ENCODE data around the gene KIAA1217. TPM values are rescaled to one million over a fixed set of nuclear protein-coding genes. Genes with fewer than 3 reads are reported as not detected.

The KIAA1217 gene
- polyA plus RNA-seq, 1 donor from 2014 or later = 0.22 TPM

DNA sequence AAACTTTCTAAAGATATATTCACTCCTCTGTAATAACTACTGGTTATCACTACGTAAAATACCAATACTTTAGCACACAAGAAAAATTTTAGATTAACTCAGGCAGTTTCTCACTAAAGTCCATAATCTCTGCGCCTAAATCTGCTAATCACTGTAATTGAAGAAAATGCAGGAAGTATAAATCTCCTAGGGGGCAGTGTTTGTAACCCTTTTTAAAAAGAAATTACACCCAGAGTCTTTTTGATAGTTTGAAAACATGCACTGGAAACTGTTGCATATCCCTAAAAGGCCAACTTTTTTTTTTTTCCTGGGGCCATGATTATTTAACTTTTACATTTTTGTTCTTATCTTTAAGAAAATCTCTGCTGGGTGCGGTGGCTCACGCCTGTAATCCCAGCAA is 209.6 kb downstream of the KIAA1217 start:
- H4K20me1 ChIP-seq (ENCODE audit: insufficient read depth) = no peaks in the 10 kb centered on the region
- no peaks in the 10 kb centered on the region for H3K9me2 ChIP-seq (ENCODE audit: insufficient read depth, low read length)
- H3F3A ChIP-seq (ENCODE audit: insufficient read depth, low read length, poor library complexity, severe bottlenecking) = no peaks in the 10 kb centered on the region
- H3K79me2 ChIP-seq (replicated peaks; ENCODE audit: insufficient read depth, low read length) = no peaks in the 10 kb centered on the region
- TF ChIP-seq, protein P1, sequence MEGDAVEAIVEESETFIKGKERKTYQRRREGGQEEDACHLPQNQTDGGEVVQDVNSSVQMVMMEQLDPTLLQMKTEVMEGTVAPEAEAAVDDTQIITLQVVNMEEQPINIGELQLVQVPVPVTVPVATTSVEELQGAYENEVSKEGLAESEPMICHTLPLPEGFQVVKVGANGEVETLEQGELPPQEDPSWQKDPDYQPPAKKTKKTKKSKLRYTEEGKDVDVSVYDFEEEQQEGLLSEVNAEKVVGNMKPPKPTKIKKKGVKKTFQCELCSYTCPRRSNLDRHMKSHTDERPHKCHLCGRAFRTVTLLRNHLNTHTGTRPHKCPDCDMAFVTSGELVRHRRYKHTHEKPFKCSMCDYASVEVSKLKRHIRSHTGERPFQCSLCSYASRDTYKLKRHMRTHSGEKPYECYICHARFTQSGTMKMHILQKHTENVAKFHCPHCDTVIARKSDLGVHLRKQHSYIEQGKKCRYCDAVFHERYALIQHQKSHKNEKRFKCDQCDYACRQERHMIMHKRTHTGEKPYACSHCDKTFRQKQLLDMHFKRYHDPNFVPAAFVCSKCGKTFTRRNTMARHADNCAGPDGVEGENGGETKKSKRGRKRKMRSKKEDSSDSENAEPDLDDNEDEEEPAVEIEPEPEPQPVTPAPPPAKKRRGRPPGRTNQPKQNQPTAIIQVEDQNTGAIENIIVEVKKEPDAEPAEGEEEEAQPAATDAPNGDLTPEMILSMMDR (IDR thresholded peaks at IDR 0.05; ENCODE audit: poor library complexity, severe bottlenecking) = no peak
- TF ChIP-seq, protein P2, sequence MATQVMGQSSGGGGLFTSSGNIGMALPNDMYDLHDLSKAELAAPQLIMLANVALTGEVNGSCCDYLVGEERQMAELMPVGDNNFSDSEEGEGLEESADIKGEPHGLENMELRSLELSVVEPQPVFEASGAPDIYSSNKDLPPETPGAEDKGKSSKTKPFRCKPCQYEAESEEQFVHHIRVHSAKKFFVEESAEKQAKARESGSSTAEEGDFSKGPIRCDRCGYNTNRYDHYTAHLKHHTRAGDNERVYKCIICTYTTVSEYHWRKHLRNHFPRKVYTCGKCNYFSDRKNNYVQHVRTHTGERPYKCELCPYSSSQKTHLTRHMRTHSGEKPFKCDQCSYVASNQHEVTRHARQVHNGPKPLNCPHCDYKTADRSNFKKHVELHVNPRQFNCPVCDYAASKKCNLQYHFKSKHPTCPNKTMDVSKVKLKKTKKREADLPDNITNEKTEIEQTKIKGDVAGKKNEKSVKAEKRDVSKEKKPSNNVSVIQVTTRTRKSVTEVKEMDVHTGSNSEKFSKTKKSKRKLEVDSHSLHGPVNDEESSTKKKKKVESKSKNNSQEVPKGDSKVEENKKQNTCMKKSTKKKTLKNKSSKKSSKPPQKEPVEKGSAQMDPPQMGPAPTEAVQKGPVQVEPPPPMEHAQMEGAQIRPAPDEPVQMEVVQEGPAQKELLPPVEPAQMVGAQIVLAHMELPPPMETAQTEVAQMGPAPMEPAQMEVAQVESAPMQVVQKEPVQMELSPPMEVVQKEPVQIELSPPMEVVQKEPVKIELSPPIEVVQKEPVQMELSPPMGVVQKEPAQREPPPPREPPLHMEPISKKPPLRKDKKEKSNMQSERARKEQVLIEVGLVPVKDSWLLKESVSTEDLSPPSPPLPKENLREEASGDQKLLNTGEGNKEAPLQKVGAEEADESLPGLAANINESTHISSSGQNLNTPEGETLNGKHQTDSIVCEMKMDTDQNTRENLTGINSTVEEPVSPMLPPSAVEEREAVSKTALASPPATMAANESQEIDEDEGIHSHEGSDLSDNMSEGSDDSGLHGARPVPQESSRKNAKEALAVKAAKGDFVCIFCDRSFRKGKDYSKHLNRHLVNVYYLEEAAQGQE (IDR thresholded peaks at IDR 0.05; ENCODE audit: borderline replicate concordance) = no peak
- TF ChIP-seq RAD21 (conservative IDR thresholded peaks at IDR 0.05) = no peak
- no peak for TF ChIP-seq TAF1 (IDR thresholded peaks at IDR 0.05; ENCODE audit: low read depth)
- TF ChIP-seq EP300 (conservative IDR thresholded peaks at IDR 0.05; ENCODE audit: poor library complexity, severe bottlenecking) = no peak
- no peak for TF ChIP-seq EZH2 (IDR thresholded peaks at IDR 0.05; ENCODE audit: borderline replicate concordance, insufficient read depth, low read length, poor library complexity, severe bottlenecking)
- H3K4me3 ChIP-seq (ENCODE audit: low read length) = no peak overlapping the region
- H3K27me3 ChIP-seq (ENCODE audit: insufficient read depth, low read depth, low read length) = no peaks in the 10 kb centered on the region
- no peaks in the 10 kb centered on the region for H3K36me3 ChIP-seq (ENCODE audit: insufficient read depth, low read length)
- H2AFZ ChIP-seq (ENCODE audit: low read depth, low read length) = no peak overlapping the region
- no peak overlapping the region for H3K9ac ChIP-seq (ENCODE audit: low read length)
- H3K4me2 ChIP-seq (ENCODE audit: low read length) = no peak overlapping the region
- no peak overlapping the region for H3K27ac ChIP-seq (ENCODE audit: low read length)
- H3K9me3 ChIP-seq (ENCODE audit: low read length) = no peaks in the 10 kb centered on the region

GRCh38 chr10:24419066-24419465 is 210.1 kb downstream of the KIAA1217 start:
- Histone ChIP-seq H3K9ac (ENCODE audit: low read length) (no peak overlapping the region), H3K27ac (ENCODE audit: low read length) (no peak overlapping the region), H3K79me2 (replicated peaks; ENCODE audit: insufficient read depth, low read length) (no peaks in the 10 kb centered on the region), H3K4me2 (ENCODE audit: low read length) (no peak overlapping the region), H2AFZ (ENCODE audit: low read depth, low read length) (no peak overlapping the region), H3K36me3 (ENCODE audit: insufficient read depth, low read length) (no peaks in the 10 kb centered on the region), H3K9me3 (ENCODE audit: low read length) (no peaks in the 10 kb centered on the region), H3K27me3 (ENCODE audit: insufficient read depth, low read depth, low read length) (no peaks in the 10 kb centered on the region), H3K4me3 (ENCODE audit: low read length) (no peak overlapping the region), H3F3A (ENCODE audit: insufficient read depth, low read length, poor library complexity, severe bottlenecking) (no peaks in the 10 kb centered on the region), H4K20me1 (ENCODE audit: insufficient read depth) (no peaks in the 10 kb centered on the region), H3K9me2 (ENCODE audit: insufficient read depth, low read length) (no peaks in the 10 kb centered on the region)
- no peak for TF ChIP-seq EZH2 (IDR thresholded peaks at IDR 0.05; ENCODE audit: borderline replicate concordance, insufficient read depth, low read length, poor library complexity, severe bottlenecking)
- TF ChIP-seq POLR2AphosphoS5 (IDR thresholded peaks at IDR 0.05) = no peak
- TF ChIP-seq, protein P2 (IDR thresholded peaks at IDR 0.05; ENCODE audit: borderline replicate concordance) = no peak
- TF ChIP-seq RAD21 (conservative IDR thresholded peaks at IDR 0.05) = no peak
- no peak for TF ChIP-seq TAF1 (IDR thresholded peaks at IDR 0.05; ENCODE audit: low read depth)
- TF ChIP-seq SMC3 (conservative IDR thresholded peaks at IDR 0.05; ENCODE audit: poor library complexity) = no peak
- TF ChIP-seq EP300 (conservative IDR thresholded peaks at IDR 0.05; ENCODE audit: poor library complexity, severe bottlenecking) = no peak
- no peak for TF ChIP-seq MXI1 (conservative IDR thresholded peaks at IDR 0.05; ENCODE audit: poor library complexity, severe bottlenecking)
- TF ChIP-seq, protein P1 (IDR thresholded peaks at IDR 0.05; ENCODE audit: poor library complexity, severe bottlenecking) = no peak
